Suprapubic skin (tissue), 4 donors: ENCODE results near the gene GULP1.

ENCODE experiments used
- EP300 ChIP-seq: sonication (generic); formaldehyde crosslinking; IDR thresholded peaks from one replicate; pipeline ENCODE4 v1.6.1; 2017; ENCODE audit warnings: antibody characterized with exemption
- POLR2A ChIP-seq, 2 donors: fragments of 450-650 bp; IDR thresholded peaks; one replicate each; pipeline ENCODE4 v1.6.1; 2017; ENCODE audit warnings: antibody characterized with exemption in 2 of 2, mild to moderate bottlenecking in 2 of 2, moderate library complexity in 2 of 2
- POLR2AphosphoS5 ChIP-seq, 3 donors: sonication (generic); formaldehyde crosslinking; IDR thresholded peaks; one replicate each; pipeline ENCODE4 v1.6.1; 2017; ENCODE audit warnings: antibody characterized with exemption in 3 of 3
- TF ChIP-seq, protein P1 (sequence below), 2 donors: fragments of 200-600 bp in 1 of 2; fragments of 450-650 bp in 1 of 2; sonication (generic) in 1 of 2; IDR thresholded peaks; one replicate each; pipeline ENCODE4 v1.5.1; 2016 to 2019; ENCODE audit warnings: antibody characterized with exemption in 2 of 2, mild to moderate bottlenecking in 1 of 2, moderate library complexity in 1 of 2

DNA sequence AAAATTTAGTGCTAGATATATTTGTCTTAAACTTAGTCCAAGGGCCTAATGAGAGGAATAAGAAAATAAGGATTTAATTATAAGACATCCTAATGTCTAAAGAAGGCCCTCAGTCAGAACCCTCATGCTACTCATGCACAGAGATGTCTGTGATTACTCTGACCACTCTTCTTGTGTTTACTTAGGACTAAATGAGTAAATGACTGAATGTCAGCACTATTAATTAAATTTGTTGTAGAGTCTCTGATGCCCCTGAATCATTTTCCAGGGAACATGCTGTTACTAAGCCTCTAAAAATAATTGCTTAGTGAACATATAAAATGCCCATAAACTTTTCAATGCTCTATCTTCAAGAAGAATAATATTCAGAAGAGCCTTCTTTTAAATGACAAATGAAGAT, 32.4 kb downstream of the GULP1 start:
- TF ChIP-seq POLR2AphosphoS5 (IDR thresholded peaks at IDR 0.05): no peak
- TF ChIP-seq POLR2A (IDR thresholded peaks at IDR 0.05): no peak
- TF ChIP-seq, protein P1, sequence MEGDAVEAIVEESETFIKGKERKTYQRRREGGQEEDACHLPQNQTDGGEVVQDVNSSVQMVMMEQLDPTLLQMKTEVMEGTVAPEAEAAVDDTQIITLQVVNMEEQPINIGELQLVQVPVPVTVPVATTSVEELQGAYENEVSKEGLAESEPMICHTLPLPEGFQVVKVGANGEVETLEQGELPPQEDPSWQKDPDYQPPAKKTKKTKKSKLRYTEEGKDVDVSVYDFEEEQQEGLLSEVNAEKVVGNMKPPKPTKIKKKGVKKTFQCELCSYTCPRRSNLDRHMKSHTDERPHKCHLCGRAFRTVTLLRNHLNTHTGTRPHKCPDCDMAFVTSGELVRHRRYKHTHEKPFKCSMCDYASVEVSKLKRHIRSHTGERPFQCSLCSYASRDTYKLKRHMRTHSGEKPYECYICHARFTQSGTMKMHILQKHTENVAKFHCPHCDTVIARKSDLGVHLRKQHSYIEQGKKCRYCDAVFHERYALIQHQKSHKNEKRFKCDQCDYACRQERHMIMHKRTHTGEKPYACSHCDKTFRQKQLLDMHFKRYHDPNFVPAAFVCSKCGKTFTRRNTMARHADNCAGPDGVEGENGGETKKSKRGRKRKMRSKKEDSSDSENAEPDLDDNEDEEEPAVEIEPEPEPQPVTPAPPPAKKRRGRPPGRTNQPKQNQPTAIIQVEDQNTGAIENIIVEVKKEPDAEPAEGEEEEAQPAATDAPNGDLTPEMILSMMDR (IDR thresholded peaks at IDR 0.05): no peak
- no peak for TF ChIP-seq EP300
